Lower leg skin (tissue), 4 donors: ENCODE results near the gene PDE3B. TPM values are rescaled to one million over a fixed set of nuclear protein-coding genes. Genes with fewer than 3 reads are reported as not detected.
"Not testable (repeated sequence)": the region's sequence is repeated elsewhere in the genome, so short reads cannot be mapped to it uniquely, and the experiment has no call there.

ENCODE experiments used
- DNase-seq, 2 donors: peaks; one replicate each; pipeline ENCODE4 v3.0.0-alpha.2; 2019; ENCODE audit warnings: low spot score in 2 of 2
- H3K4me3 ChIP-seq: fragments of 200-600 bp; sonication (generic); 2 replicates; pipeline ENCODE4 v1.5.1; 2017; ENCODE audit warnings: mild to moderate bottlenecking, low read depth; ENCODE audit not compliant: poor library complexity, severe bottlenecking
- POLR2A ChIP-seq, 2 donors: fragments of 450-650 bp; IDR thresholded peaks; one replicate each; pipeline ENCODE4 v1.6.1; 2016 to 2017; ENCODE audit warnings: antibody characterized with exemption in 2 of 2, mild to moderate bottlenecking in 1 of 2, moderate library complexity in 1 of 2
- WGBS, 2 donors: methylation state at CpG; one replicate each; pipeline ENCODE4 v1.1.5; 2018; 5-methylcytosine and 5-hydroxymethylcytosine counted together
- intact Hi-C: fragments of 100-400 bp; cut with DNase I; formaldehyde crosslinking; loops from one replicate; pipeline ENCODE4 v1.15.0; 2023; ENCODE audit warnings: low total_unique reads
- total RNA-seq, 4 donors: library from RNA; depleted of rRNA; stranded (reverse); fragments of >200 nt; gene quantifications; one replicate each; pipeline ENCODE4 v1.1.0, GENCODE V29; 2016
- TF ChIP-seq, protein P1 (sequence below), 3 donors: fragments of 450-650 bp; IDR thresholded peaks; one replicate each; pipeline ENCODE4 v1.5.1; 2016; ENCODE audit warnings: antibody characterized with exemption in 3 of 3, mild to moderate bottlenecking in 3 of 3, moderate library complexity in 2 of 3

The PDE3B gene
- total RNA-seq, 4 donors from 2014 or later = 0.88 to 4.3 (median 2.1) TPM

DNA sequence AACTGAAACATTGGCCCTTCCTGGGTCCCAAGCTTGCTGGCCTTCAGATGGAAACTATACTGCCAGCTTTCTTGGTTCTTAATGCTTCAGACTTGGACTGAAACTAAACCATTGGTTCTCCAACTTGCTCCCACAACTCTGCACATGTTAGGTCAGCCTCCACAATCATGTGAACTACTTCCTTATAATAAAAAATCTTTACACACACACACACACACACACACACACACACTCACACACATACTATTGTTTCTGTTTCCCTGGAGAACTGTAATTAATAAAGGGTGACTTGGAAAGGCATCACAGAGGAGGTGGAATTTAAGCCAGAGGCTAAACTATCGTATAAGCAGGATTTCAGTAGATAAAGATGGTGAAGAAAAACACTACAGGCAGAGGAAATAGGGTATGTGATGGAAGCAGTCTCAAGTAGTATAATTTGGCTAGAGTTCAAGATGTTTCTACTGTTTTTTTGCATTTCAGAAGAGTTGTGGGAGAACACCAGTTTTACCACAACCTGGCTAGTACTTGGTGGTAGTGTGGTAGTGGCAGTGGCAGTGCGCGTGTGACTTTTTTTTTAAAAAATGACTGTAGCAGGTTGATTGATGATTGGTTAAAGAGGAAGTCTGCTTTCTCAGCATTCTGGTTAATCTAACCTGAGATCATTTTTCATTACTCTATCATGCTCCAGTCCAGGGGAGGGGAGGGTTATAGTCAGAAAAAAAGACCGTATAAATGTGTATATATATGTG is 70.1 kb downstream of the PDE3B start:
- WGBS, 2 donors = 40 to 45% methylated on average over 4 of the region's 4 CpGs
- intact Hi-C loops = no loop called here

GRCh38 chr11:14715669-14716068 is 72.1 kb downstream of the PDE3B start:
- intact Hi-C loops, H3K4me3 ChIP-seq, DNase-seq: not testable (repeated sequence)
- 80 to 90% methylated on average over 8 of the region's 11 CpGs for WGBS, 2 donors

More for the DNA sequence above, 70.1 kb downstream of the PDE3B start:
- TF ChIP-seq, protein P1, sequence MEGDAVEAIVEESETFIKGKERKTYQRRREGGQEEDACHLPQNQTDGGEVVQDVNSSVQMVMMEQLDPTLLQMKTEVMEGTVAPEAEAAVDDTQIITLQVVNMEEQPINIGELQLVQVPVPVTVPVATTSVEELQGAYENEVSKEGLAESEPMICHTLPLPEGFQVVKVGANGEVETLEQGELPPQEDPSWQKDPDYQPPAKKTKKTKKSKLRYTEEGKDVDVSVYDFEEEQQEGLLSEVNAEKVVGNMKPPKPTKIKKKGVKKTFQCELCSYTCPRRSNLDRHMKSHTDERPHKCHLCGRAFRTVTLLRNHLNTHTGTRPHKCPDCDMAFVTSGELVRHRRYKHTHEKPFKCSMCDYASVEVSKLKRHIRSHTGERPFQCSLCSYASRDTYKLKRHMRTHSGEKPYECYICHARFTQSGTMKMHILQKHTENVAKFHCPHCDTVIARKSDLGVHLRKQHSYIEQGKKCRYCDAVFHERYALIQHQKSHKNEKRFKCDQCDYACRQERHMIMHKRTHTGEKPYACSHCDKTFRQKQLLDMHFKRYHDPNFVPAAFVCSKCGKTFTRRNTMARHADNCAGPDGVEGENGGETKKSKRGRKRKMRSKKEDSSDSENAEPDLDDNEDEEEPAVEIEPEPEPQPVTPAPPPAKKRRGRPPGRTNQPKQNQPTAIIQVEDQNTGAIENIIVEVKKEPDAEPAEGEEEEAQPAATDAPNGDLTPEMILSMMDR (IDR thresholded peaks at IDR 0.05) = no peak
- TF ChIP-seq POLR2A (IDR thresholded peaks at IDR 0.05) = no peak
- no peak overlapping the region for H3K4me3 ChIP-seq
- DNase-seq = no peak

GRCh38 chr11:14722496-14722895 is 78.9 kb downstream of the PDE3B start:
- no peak for DNase-seq
- intact Hi-C loops = no loop called here
- WGBS, 2 donors = 75 to 81% methylated on average over 4 of the region's 4 CpGs
- no peak overlapping the region for H3K4me3 ChIP-seq
- TF ChIP-seq, protein P1 (IDR thresholded peaks at IDR 0.05) = no peak
- no peak for TF ChIP-seq POLR2A (IDR thresholded peaks at IDR 0.05)

DNA sequence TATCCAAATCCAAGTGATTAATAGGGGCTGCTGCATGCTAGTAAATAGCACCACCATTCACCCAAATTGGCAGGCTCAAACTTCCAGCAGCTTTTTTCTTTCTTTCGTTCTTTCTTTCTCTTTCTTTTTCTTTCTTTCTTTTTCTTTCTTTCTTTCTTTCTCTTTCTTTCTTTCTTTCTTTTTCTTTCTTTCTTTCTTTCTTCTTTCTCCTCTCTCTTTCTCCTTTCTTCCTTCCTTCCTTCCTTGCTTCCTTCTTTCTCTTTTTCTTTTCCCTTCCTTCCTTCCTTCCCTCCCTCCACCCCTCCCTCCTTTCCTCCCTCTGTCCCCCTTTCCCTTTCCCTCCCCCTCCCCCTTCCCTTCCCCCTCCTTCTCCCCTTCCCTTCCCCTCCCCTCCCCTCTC is 81.5 kb downstream of the PDE3B start:
- intact Hi-C loops = no loop called here

DNA sequence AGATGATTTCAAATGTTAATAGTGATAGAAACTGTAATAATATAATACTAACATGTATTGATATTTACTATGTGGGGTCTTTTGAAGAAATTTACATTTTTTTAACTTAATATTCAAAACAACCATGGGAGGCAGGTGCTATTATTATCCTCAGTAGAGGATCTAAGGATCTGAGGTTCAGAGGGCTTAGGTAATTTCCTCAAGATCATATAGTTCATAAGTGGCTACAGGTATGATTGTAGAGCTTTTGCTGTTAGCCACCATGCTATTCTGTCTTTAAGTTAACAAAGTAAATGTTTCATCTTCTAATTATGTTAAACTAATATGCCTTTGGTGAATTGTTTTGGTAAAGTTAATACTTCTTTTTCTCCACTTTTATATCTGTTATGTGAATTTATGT is 83.6 kb downstream of the PDE3B start:
- TF ChIP-seq POLR2A (IDR thresholded peaks at IDR 0.05) = no peak
- TF ChIP-seq, protein P1 (IDR thresholded peaks at IDR 0.05) = no peak
- intact Hi-C loops = no loop called here
- no peak for DNase-seq
- no peak overlapping the region for H3K4me3 ChIP-seq

More for the DNA sequence above, 81.5 kb downstream of the PDE3B start:
- DNase-seq = no peak
- 83 to 89% methylated on average over 1 of the region's 1 CpG for WGBS, 2 donors
- no peak overlapping the region for H3K4me3 ChIP-seq
- TF ChIP-seq, protein P1 (IDR thresholded peaks at IDR 0.05) = no peak
- TF ChIP-seq POLR2A (IDR thresholded peaks at IDR 0.05) = no peak

DNA sequence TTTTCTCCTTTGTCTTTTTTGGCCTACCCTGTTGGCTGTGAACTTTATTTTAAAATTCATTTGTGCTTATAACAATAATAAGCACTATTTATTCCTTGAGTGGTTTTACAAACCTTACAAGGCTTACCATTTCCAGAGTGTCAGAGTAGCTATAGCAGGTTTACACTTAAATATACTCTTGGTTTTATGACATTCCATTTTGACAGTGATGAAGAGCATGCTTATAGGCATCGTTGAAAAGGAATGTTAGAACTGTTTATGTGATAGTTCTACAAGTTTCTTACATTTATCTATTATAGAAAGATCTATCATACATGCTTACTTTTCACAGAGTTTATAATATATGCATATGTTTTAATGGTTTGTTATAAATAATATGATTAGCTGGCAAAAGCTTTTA is 84.1 kb downstream of the PDE3B start:
- TF ChIP-seq, protein P1 (IDR thresholded peaks at IDR 0.05) = no peak
- no peak for TF ChIP-seq POLR2A (IDR thresholded peaks at IDR 0.05)
- 21 to 36% methylated on average over 1 of the region's 1 CpG for WGBS, 2 donors
- H3K4me3 ChIP-seq = no peak overlapping the region
- DNase-seq = no peak
- intact Hi-C loops = no loop called here

GRCh38 chr11:14740539-14740938 is 96.9 kb downstream of the PDE3B start:
- H3K4me3 ChIP-seq, intact Hi-C loops, DNase-seq: not testable (repeated sequence)
- WGBS, 2 donors = 80 to 81% methylated on average over 2 of the region's 2 CpGs
